Sigmoid colon (tissue), 7 donors: ENCODE data around the gene CNPY3. TPM values are rescaled to one million over a fixed set of nuclear protein-coding genes. Genes with fewer than 3 reads are reported as not detected.

Source experiments
- DNase-seq: peaks from one replicate; pipeline ENCODE4 v3.0.0-alpha.2; 2019
- H3K27ac ChIP-seq, 4 donors: fragments of 200-600 bp; sonication (generic); one replicate each; pipeline ENCODE4 v1.5.1; 2016 to 2019; ENCODE audit warnings: mild to moderate bottlenecking in 1 of 4
- H3K27me3 ChIP-seq, 3 donors: fragments of 200-600 bp; sonication (generic); one replicate each; pipeline ENCODE4 v1.5.1; 2019; ENCODE audit warnings: mild to moderate bottlenecking in 1 of 3
- H3K36me3 ChIP-seq, 4 donors: fragments of 200-600 bp; sonication (generic); one replicate each; pipeline ENCODE4 v1.5.1; 2016 to 2019
- H3K4me1 ChIP-seq, 4 donors: fragments of 200-600 bp; sonication (generic); one replicate each; pipeline ENCODE4 v1.5.1; 2017 to 2019
- H3K4me3 ChIP-seq, 4 donors: fragments of 200-600 bp; sonication (generic); one replicate each; pipeline ENCODE4 v1.5.1; 2017 to 2019; ENCODE audit warnings: mild to moderate bottlenecking in 2 of 4, moderate library complexity in 1 of 4
- H3K9me3 ChIP-seq, 4 donors: fragments of 200-600 bp in 3 of 4; sonication (generic) in 3 of 4; one replicate each; pipeline versions ENCODE4 v1.5.1 to v1.6.1; 2013 to 2019
- CTCF ChIP-seq, 4 experiments: fragments of 450-650 bp in 3 of 4; fragments of 200-600 bp in 1 of 4; IDR thresholded peaks; one replicate each; pipeline ENCODE4 v1.5.1; 2016 to 2019; ENCODE audit warnings: antibody characterized with exemption in 4 of 4, mild to moderate bottlenecking in 3 of 4, moderate library complexity in 2 of 4
- EP300 ChIP-seq, 4 donors: sonication (generic); formaldehyde crosslinking; IDR thresholded peaks; one replicate each; pipeline ENCODE4 v1.6.1; 2017; ENCODE audit warnings: antibody characterized with exemption in 4 of 4
- POLR2A ChIP-seq, 2 donors: fragments of 450-650 bp; IDR thresholded peaks; one replicate each; pipeline ENCODE4 v1.6.1; 2016; ENCODE audit warnings: antibody characterized with exemption in 2 of 2, mild to moderate bottlenecking in 2 of 2, moderate library complexity in 2 of 2
- POLR2AphosphoS5 ChIP-seq, 4 donors: sonication (generic); formaldehyde crosslinking; IDR thresholded peaks; one replicate each; pipeline ENCODE4 v1.6.1; 2017; ENCODE audit warnings: antibody characterized with exemption in 4 of 4
- WGBS, 2 donors: extraction: QIAGEN DNeasy Blood & Tissue Kit; methylation state at CpG; one replicate each; pipeline ENCODE4 v1.1.7; 2013; 5-methylcytosine and 5-hydroxymethylcytosine counted together
- intact Hi-C: fragments of 100-400 bp; cut with DNase I; formaldehyde crosslinking; loops from one replicate; pipeline ENCODE4 v1.15.1; 2023
- polyA plus RNA-seq, 3 donors: library from polyadenylated mRNA; stranded (reverse); fragments of 200-250 nt; gene quantifications; one replicate each; pipeline ENCODE4 v1.2.3, GENCODE V29; 2013
- total RNA-seq, 4 donors: library from RNA; depleted of rRNA; stranded (reverse); fragments of >200 nt; gene quantifications; one replicate each; pipeline ENCODE4 v1.1.0, GENCODE V29; 2016
- donor health status: healthy with polysubstance abuse.
- donor health status: Bipolar disorder and iron deficiency.
- donor health status: healthy.

Gene CNPY3
- total and polyA plus RNA-seq, 7 donors = 11.8 to 37.5 (median 23.4) TPM

GRCh38 chr6:42937548-42938427, 8.5 kb downstream of the CNPY3 start:
- TF ChIP-seq CTCF (IDR thresholded peaks at IDR 0.05) (no peak), POLR2AphosphoS5 (IDR thresholded peaks at IDR 0.05) (no peak), POLR2A (IDR thresholded peaks at IDR 0.05) (no peak), EP300 (IDR thresholded peaks at IDR 0.05) (no peak)
- 94% methylated on average over 13 of the region's 13 CpGs for WGBS, 2 donors
- no peak for DNase-seq
- intact Hi-C loops = no loop called here
- Histone ChIP-seq H3K4me1 (peaks cover 0 to 5% (median 2%) of the 10 kb centered on the region in 4 donors), H3K9me3 (no peaks in the 10 kb centered on the region), H3K36me3 (peaks cover 14 to 58% (median 47%) of the 10 kb centered on the region in 4 donors), H3K27me3 (no peaks in the 10 kb centered on the region), H3K27ac (no peak overlapping the region), H3K4me3 (no peak overlapping the region)

- H3K36me3 ChIP-seq = peaks cover 14 to 58% (median 50%) of the 10 kb centered on the region in 4 donors
- H3K4me3 ChIP-seq = no peak overlapping the region
- intact Hi-C loops = no loop called here
- TF ChIP-seq CTCF (IDR thresholded peaks at IDR 0.05) (no peak), EP300 (IDR thresholded peaks at IDR 0.05) (no peak), POLR2AphosphoS5 (IDR thresholded peaks at IDR 0.05) (no peak), POLR2A (IDR thresholded peaks at IDR 0.05) (no peak)
- DNase-seq = no peak
- H3K27me3 ChIP-seq = no peaks in the 10 kb centered on the region
- H3K4me1 ChIP-seq = no peaks in the 10 kb centered on the region
- WGBS, 2 donors = 87 to 90% methylated on average over 5 of the region's 5 CpGs
- H3K9me3 ChIP-seq = no peaks in the 10 kb centered on the region
- H3K27ac ChIP-seq = no peak overlapping the region
Measured at GRCh38 chr6:42938428-42938796, 9.1 kb downstream of the CNPY3 start.

- Histone ChIP-seq H3K27ac (no peak overlapping the region), H3K27me3 (no peaks in the 10 kb centered on the region), H3K4me1 (no peaks in the 10 kb centered on the region), H3K36me3 (peaks cover 14 to 63% (median 54%) of the 10 kb centered on the region in 4 donors), H3K4me3 (no peak overlapping the region), H3K9me3 (no peaks in the 10 kb centered on the region)
- TF ChIP-seq CTCF (IDR thresholded peaks at IDR 0.05) (no peak), POLR2A (IDR thresholded peaks at IDR 0.05) (no peak), POLR2AphosphoS5 (IDR thresholded peaks at IDR 0.05) (no peak), EP300 (IDR thresholded peaks at IDR 0.05) (no peak)
- DNase-seq = no peak
- WGBS, 2 donors = 71 to 84% methylated on average over 9 of the region's 9 CpGs
- intact Hi-C loops = no loop called here
Measured at GRCh38 chr6:42938987-42939809, 9.9 kb downstream of the CNPY3 start.

- 78 to 91% methylated on average over 4 of the region's 4 CpGs for WGBS, 2 donors
- Histone ChIP-seq H3K4me3 (no peak overlapping the region), H3K4me1 (no peaks in the 10 kb centered on the region), H3K27me3 (no peaks in the 10 kb centered on the region), H3K36me3 (peaks cover 14 to 59% (median 51%) of the 10 kb centered on the region in 4 donors), H3K9me3 (no peaks in the 10 kb centered on the region), H3K27ac (no peak overlapping the region)
- intact Hi-C loops = no loop called here
- TF ChIP-seq POLR2AphosphoS5 (IDR thresholded peaks at IDR 0.05) = no peak
- no peak for TF ChIP-seq CTCF (IDR thresholded peaks at IDR 0.05)
- TF ChIP-seq EP300 (IDR thresholded peaks at IDR 0.05) = no peak
- no peak for TF ChIP-seq POLR2A (IDR thresholded peaks at IDR 0.05)
- no peak for DNase-seq
Measured at GRCh38 chr6:42939810-42940167, 10.5 kb downstream of the CNPY3 start.
